NT2/D1 (cell line): Measurements from ENCODE around the gene TMEM238.

ENCODE experiments used
- SUZ12 ChIP-seq: IDR thresholded peaks from 2 replicates; pipeline ENCODE4 v1.6.1; 2011; ENCODE audit not compliant: insufficient read length, insufficient read depth; ENCODE audit errors: extremely low read depth
- YY1 ChIP-seq: IDR thresholded peaks from 2 replicates; pipeline ENCODE4 v1.6.1; 2011; ENCODE audit not compliant: insufficient read length, insufficient read depth
- ZNF274 ChIP-seq: IDR thresholded peaks from 2 replicates; pipeline ENCODE4 v1.6.1; 2011; ENCODE audit warnings: mild to moderate bottlenecking, low read depth, low read length

- TF ChIP-seq SUZ12 = no peak
- no peak for TF ChIP-seq YY1
- TF ChIP-seq ZNF274 = no peak
These were observed 39.3 kb upstream of the TMEM238 start for GRCh38 chr19:55423225-55424005.
